ENCODE results near the gene HEG1. TPM values are rescaled to one million over a fixed set of nuclear protein-coding genes. Genes with fewer than 3 reads are reported as not detected.

The HEG1 gene
- total and polyA plus RNA-seq, 8 donors: 2.3 to 56.9 (median 21.5) TPM

GRCh38 chr3:125057186-125057850 lies 1.5 kb upstream of the HEG1 start:
- 81 to 89% (median 84%) methylated on average over 3 of the region's 3 CpGs for WGBS, 5 donors
- no peaks in the 10 kb centered on the region for H3K27me3 ChIP-seq
- H3K4me3 ChIP-seq: no peak overlapping the region
- H3K9me3 ChIP-seq: no peaks in the 10 kb centered on the region
- DNase-seq: no peak
- peaks cover 33 to 64% (median 51%) of the 10 kb centered on the region in 4 donors for H3K4me1 ChIP-seq
- H3K36me3 ChIP-seq: no peaks in the 10 kb centered on the region
- TF ChIP-seq POLR2AphosphoS5 (IDR thresholded peaks at IDR 0.05) (peak in 1 of 3 donors; percentile 50), CTCF (IDR thresholded peaks at IDR 0.05) (no peak)
- peak overlapping the region in 4 of 5 donors; percentile 79 to 92 (median 88) for H3K27ac ChIP-seq
- intact Hi-C loops (cut with DNase I; ENCODE audit: low total_unique reads): no loop called here

GRCh38 chr3:125055331-125055912 lies 375 bp downstream of the HEG1 start:
- intact Hi-C loops (cut with DNase I; ENCODE audit: low total_unique reads): no loop called here
- peak in 1 of 2 donors; percentile 78 for DNase-seq

GRCh38 chr3:125054449-125055329 lies 1.1 kb downstream of the HEG1 start:
- Histone ChIP-seq H3K36me3 (no peaks in the 10 kb centered on the region), H3K27me3 (no peaks in the 10 kb centered on the region), H3K27ac (peak overlapping the region; percentile 80 to 92 (median 90)), H3K9me3 (no peaks in the 10 kb centered on the region), H3K4me3 (peak overlapping the region; percentile 71 to 90 (median 76)), H3K4me1 (peaks cover 32 to 71% (median 48%) of the 10 kb centered on the region in 4 donors)
- 1 to 6% (median 3%) methylated on average over 17 of the region's 17 CpGs for WGBS, 5 donors
- TF ChIP-seq POLR2A (IDR thresholded peaks at IDR 0.05) (no peak), POLR2AphosphoS5 (IDR thresholded peaks at IDR 0.05) (peak; percentile 53 to 65 (median 62))
- DNase-seq: peak in 1 of 2 donors; percentile 64
- intact Hi-C loops (cut with DNase I; ENCODE audit: low total_unique reads): no loop called here

More at GRCh38 chr3:125055331-125055912, 375 bp downstream of the HEG1 start:
- Histone ChIP-seq H3K36me3 (no peaks in the 10 kb centered on the region), H3K27ac (peak overlapping the region; percentile 80 to 92 (median 90)), H3K4me1 (peaks cover 32 to 71% (median 50%) of the 10 kb centered on the region in 4 donors), H3K9me3 (no peaks in the 10 kb centered on the region), H3K4me3 (peak overlapping the region; percentile 71 to 90 (median 76)), H3K27me3 (no peaks in the 10 kb centered on the region)
- TF ChIP-seq CTCF (IDR thresholded peaks at IDR 0.05) (no peak), EP300 (IDR thresholded peaks at IDR 0.05) (no peak), POLR2AphosphoS5 (IDR thresholded peaks at IDR 0.05) (no peak), POLR2A (IDR thresholded peaks at IDR 0.05) (no peak)
- 0 to 1% (median 0%) methylated on average over 1 to 78 of the region's 78 CpGs for WGBS, 5 donors

GRCh38 chr3:125054062-125054448 lies 1.7 kb downstream of the HEG1 start:
- peak overlapping the region; percentile 71 to 90 (median 76) for H3K4me3 ChIP-seq
- no peaks in the 10 kb centered on the region for H3K27me3 ChIP-seq
- TF ChIP-seq EP300 (IDR thresholded peaks at IDR 0.05) (no peak), CTCF (IDR thresholded peaks at IDR 0.05) (no peak), POLR2A (IDR thresholded peaks at IDR 0.05) (no peak), POLR2AphosphoS5 (IDR thresholded peaks at IDR 0.05) (no peak)
- H3K27ac ChIP-seq: peak overlapping the region in 4 of 5 donors; percentile 86 to 92 (median 91)
- intact Hi-C loops (cut with DNase I; ENCODE audit: low total_unique reads): no loop called here
- no peaks in the 10 kb centered on the region for H3K36me3 ChIP-seq
- DNase-seq: no peak
- no peaks in the 10 kb centered on the region for H3K9me3 ChIP-seq
- WGBS, 5 donors: 56 to 77% (median 68%) methylated on average over 7 of the region's 7 CpGs
- H3K4me1 ChIP-seq: peaks cover 32 to 71% (median 49%) of the 10 kb centered on the region in 4 donors

Data from stomach (tissue), 9 donors.